NCI-H1694 treated with DMSO at 0.1 percent for 48 hours (cell line): ENCODE results near the gene FAM83B.
"Not testable (repeated sequence)": the region's sequence is repeated elsewhere in the genome, so short reads cannot be mapped to it uniquely, and the experiment has no call there.

Experiments used
- DNase-seq: peaks from one replicate; lab custom pipeline; 2025; lab: John Stamatoyannopoulos, UW

The FAM83B gene

GRCh38 chr6:54846243-54846856, at the start of gene FAM83B:
TSS of gene FAM83B (plus strand) at chr6:54846771. CDS start at chr6:54870247, 23,476 bp downstream.
- DNase-seq: no peak

GRCh38 chr6:54796918-54797317, 49.7 kb upstream of the FAM83B start:
- DNase-seq: not testable (repeated sequence)

DNA sequence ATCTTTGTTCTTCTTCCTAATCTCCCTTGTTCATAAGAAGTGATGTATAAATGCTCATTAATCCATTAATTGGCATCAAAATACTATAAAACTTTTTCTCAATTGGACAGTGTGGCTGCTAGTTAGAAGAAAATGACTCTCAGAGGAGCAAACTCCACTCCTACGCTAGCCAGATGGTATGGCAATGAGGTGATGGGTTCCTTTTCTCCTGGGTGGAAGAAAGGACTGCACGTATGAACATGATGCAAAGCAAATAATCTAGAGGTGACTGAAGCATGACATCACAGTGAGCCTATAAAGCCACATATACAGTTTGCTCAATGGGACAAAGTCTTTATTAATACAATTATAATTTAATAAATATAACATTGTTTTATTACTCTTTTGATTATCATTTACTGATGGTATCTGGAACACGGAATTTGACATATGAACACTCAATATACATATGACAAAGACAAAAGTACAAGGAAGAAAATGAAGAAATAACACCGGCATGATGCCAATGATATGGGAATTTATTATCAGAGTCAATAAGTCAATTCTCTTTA, 46.4 kb upstream of the FAM83B start:
- DNase-seq: no peak

DNA sequence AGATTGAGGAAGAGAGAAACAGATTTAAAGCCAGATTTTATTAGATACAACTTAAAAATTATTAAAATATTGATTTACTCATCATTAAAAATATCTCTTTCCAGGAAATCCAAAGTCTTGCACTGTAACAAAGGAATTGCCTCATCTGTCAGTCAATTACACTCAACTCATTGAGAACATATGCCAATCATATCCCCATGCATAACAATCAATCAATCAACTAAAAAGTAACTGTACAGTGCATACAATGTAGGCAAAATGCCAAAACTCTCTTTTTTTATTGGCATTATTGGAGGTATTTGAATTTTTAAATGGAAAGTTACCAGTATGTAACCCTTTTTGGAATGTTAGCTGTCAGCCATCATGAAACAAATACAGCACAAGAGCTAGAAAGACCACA, 45.3 kb upstream of the FAM83B start:
- DNase-seq: no peak

- DNase-seq: no peak
Measured at GRCh38 chr6:54801669-54802068, 44.9 kb upstream of the FAM83B start.

DNA sequence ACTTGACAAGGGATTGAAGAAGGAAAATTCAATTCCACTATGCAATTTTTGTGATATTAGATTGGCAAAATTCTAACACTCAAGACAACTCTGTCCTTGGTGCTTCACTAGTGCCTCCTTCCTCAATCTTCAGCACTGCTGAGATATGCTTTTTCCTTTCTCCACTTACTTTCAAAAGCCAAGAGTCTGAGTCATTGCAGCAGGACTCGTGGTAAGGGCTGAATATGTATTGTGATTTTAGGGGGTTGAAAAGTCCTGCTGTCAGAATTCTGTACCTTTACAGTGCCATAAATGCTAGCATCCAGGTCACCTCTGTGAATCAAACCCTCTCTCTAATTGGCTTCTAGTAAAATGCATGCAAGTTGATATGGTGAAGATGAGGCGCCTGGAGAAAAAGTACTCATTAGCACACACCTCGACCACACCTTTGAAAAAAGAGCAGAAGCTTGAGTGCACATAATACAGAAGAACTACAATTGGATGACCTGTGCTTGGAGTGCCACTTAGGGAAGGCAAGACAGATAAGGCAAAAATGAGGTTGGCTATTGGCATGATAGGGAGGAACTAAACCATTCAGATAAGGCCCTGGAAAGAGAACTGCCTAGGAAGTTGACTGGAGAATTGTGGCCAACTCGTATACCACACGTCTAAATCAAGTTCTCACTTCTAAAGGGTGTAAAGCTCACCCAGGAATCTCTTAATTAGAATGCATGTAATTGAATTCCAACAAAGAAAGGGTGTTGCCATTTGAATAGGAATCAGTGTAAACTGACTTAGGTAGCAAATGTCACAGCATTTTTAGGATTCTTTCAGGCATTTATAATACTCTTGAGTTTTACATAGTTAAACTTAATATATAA, 43.6 kb upstream of the FAM83B start:
- no peak for DNase-seq

GRCh38 chr6:54805077-54805476, 41.5 kb upstream of the FAM83B start:
- no peak for DNase-seq

DNA sequence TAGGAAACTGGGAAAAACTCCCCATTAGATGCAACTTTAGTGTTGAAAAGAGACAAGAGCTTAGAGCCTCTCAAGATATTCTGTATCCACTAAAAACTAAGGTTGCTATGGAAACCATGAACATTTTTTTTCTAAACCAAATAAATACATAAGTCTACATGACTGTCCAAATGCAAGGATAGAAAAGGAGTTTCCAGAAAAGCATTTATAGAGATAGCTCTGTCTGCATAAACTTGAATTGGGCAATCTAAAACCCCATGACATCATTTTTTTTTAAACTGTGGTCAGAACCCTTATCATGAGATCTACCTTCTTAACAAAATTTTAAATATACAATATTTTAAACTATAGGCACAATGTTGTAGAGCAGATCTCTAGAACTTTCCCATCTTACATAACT, 36.4 kb upstream of the FAM83B start:
- no peak for DNase-seq

- DNase-seq: no peak
Measured at GRCh38 chr6:54813892-54814291, 32.7 kb upstream of the FAM83B start.

GRCh38 chr6:54817236-54817635, 29.3 kb upstream of the FAM83B start:
- no peak for DNase-seq

GRCh38 chr6:54817834-54818233, 28.7 kb upstream of the FAM83B start:
- DNase-seq: no peak

DNA sequence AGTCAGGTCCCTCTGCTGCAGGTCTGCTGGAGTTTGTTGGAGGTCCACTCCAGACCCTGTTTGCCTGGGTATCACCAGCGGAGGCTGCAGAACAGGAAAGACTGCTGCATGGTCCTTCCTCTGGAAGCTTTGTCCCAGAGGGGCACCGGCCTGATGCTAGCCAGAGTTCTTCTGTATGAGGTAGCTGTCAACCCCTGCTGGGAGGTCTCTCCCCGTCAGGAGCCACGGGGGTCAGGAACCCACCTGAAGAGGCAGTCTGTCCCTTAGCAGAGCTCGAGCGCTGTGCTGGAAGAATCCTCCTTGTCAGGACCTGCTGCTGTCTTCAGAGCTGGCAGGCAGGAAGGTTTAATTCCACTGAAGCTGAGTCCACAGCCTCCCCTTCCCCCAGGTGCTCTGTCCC, 22.3 kb upstream of the FAM83B start:
- DNase-seq: not testable (repeated sequence)

DNA sequence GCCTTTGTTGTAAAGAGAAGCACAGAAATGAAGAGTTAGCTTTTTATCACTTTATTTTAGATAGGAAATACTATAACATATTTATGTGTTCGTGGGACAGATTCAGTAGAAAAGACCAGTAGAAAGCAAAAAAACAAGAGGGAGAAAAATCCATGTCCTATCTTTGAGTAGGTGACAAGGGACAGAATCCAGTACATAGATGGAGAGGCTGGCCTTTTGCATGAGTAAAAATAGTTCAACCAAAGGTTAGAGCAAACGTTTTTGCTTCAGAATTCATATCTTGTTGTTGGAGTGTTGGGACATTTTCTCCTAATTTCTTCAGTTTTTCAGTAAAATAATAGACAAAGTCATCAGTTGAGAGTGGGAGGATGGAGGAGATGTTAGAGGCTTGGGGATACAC, 19.6 kb upstream of the FAM83B start:
- DNase-seq: no peak

- no peak for DNase-seq
Measured at GRCh38 chr6:54830216-54830615, 16.4 kb upstream of the FAM83B start.

GRCh38 chr6:54835176-54835575, 11.4 kb upstream of the FAM83B start:
- no peak for DNase-seq

- no peak for DNase-seq
Measured at GRCh38 chr6:54846857-54847674, 495 bp downstream of the FAM83B start.

- DNase-seq: no peak
Measured at GRCh38 chr6:54847799-54848597, 1.4 kb downstream of the FAM83B start.

DNA sequence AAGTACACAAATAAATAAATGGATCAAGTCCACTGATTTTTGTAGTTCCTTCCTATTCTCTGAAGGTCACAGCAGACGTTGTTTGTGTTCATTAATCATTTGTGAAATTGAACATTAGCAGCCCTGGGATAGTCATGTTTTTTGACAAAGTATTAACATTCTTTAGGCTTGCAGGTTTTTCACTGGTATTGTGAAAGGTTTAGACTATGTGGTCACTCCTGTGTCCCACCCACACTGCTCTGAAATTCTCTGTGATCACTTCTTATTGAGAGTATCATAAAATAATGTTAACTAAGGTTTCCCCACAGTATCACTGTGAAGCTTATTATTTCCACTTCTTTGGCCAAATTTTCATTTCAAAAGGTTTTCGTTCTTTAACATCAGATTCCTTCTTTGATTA, 3.5 kb downstream of the FAM83B start:
- no peak for DNase-seq

DNA sequence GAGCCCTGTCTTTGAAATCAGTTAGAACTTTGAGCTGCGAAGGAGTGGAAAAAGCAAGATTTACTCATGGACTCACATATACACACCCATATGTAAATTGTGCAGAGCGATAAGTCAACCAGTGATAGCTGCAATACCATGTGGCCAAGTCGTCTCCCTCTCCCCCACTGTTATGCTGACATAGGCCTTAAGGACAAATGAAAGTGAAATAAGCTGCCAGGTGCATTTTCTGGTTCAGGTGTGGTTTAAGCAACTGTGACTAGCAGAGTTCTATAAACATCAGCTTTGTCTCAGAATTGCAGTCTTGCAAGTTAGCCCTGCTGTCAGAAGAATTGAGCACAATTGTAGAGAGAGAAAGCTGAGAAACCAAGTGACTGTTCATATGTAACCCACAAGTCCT, 9.6 kb downstream of the FAM83B start:
- no peak for DNase-seq

GRCh38 chr6:54860132-54860531, 13.6 kb downstream of the FAM83B start:
- DNase-seq: no peak

- DNase-seq: no peak
Measured at GRCh38 chr6:54860739-54861138, 14.2 kb downstream of the FAM83B start.
